COR-L47 (cell line): ENCODE results near the gene PRKG1.
"Not testable (repeated sequence)": the region's sequence is repeated elsewhere in the genome, so short reads cannot be mapped to it uniquely, and the experiment has no call there.

Experiments
- DNase-seq: peaks from one replicate; lab custom pipeline; 2025; lab: John Stamatoyannopoulos, UW

Gene PRKG1

GRCh38 chr10:51510231-51510630, 435.9 kb downstream of the PRKG1 start:
- no peak for DNase-seq

GRCh38 chr10:51521605-51522004, 447.3 kb downstream of the PRKG1 start:
- no peak for DNase-seq

- no peak for DNase-seq
Observed at GRCh38 chr10:51522858-51523257, 448.6 kb downstream of the PRKG1 start.

- DNase-seq: no peak
Observed at GRCh38 chr10:51523440-51523839, 449.2 kb downstream of the PRKG1 start.

GRCh38 chr10:51524041-51524440, 449.8 kb downstream of the PRKG1 start:
- no peak for DNase-seq

- DNase-seq: no peak
Observed at GRCh38 chr10:51527522-51528219, 453.4 kb downstream of the PRKG1 start.

GRCh38 chr10:51528527-51528926, 454.2 kb downstream of the PRKG1 start:
- no peak for DNase-seq

GRCh38 chr10:51530541-51530940, 456.3 kb downstream of the PRKG1 start:
- no peak for DNase-seq

GRCh38 chr10:51532044-51532443, 457.8 kb downstream of the PRKG1 start:
- no peak for DNase-seq

GRCh38 chr10:51542853-51543252, 468.6 kb downstream of the PRKG1 start:
- no peak for DNase-seq

- DNase-seq: no peak
Observed at GRCh38 chr10:51544933-51545332, 470.6 kb downstream of the PRKG1 start.

- no peak for DNase-seq
Observed at GRCh38 chr10:51547941-51548340, 473.7 kb downstream of the PRKG1 start.

GRCh38 chr10:51552879-51553278, 478.6 kb downstream of the PRKG1 start:
- DNase-seq: no peak

- no peak for DNase-seq
Observed at GRCh38 chr10:51564896-51565510, 490.7 kb downstream of the PRKG1 start.

- DNase-seq: no peak
Observed at GRCh38 chr10:51567271-51567670, 493.0 kb downstream of the PRKG1 start.

- DNase-seq: no peak
Observed at GRCh38 chr10:51569467-51569866, 495.2 kb downstream of the PRKG1 start.

- no peak for DNase-seq
Observed at GRCh38 chr10:51574248-51575048, 500.2 kb downstream of the PRKG1 start.

- DNase-seq: not testable (repeated sequence)
Observed at GRCh38 chr10:51581196-51581595, 506.9 kb downstream of the PRKG1 start.

- DNase-seq: no peak
Observed at GRCh38 chr10:51583976-51584375, 509.7 kb downstream of the PRKG1 start.

GRCh38 chr10:51585742-51586141, 511.5 kb downstream of the PRKG1 start:
- no peak for DNase-seq

- DNase-seq: no peak
Observed at GRCh38 chr10:51588984-51589383, 514.7 kb downstream of the PRKG1 start.

- no peak for DNase-seq
Observed at GRCh38 chr10:51590818-51591217, 516.5 kb downstream of the PRKG1 start.

GRCh38 chr10:51596695-51597094, 522.4 kb downstream of the PRKG1 start:
- DNase-seq: no peak
